Trophoblast cell (in vitro differentiated cells and primary cell): ENCODE data around the gene IL16.

Experiments
- DNase-seq, 2 donors: peaks; one replicate each; pipeline ENCODE4 v3.0.0-alpha.2; 2016
- H2AFZ ChIP-seq: 2 replicates; pipeline ENCODE4 v1.6.1; 2013; ENCODE audit warnings: low read length, moderate library complexity, mild to moderate bottlenecking; ENCODE audit not compliant: insufficient read depth, poor library complexity
- H2AK5ac ChIP-seq: 2 replicates; pipeline ENCODE4 v1.6.1; 2013; ENCODE audit warnings: mild to moderate bottlenecking, low read length
- H2BK120ac ChIP-seq: 2 replicates; pipeline ENCODE4 v1.6.1; 2013; ENCODE audit warnings: low read length, mild to moderate bottlenecking, moderate library complexity; ENCODE audit not compliant: insufficient read depth, poor library complexity
- H2BK12ac ChIP-seq: 2 replicates; pipeline ENCODE4 v1.6.1; 2013; ENCODE audit warnings: mild to moderate bottlenecking, low read length, moderate library complexity
- H2BK5ac ChIP-seq: 2 replicates; pipeline ENCODE4 v1.6.1; 2013; ENCODE audit warnings: low read length, low read depth, moderate library complexity, mild to moderate bottlenecking; ENCODE audit not compliant: poor library complexity
- H3K14ac ChIP-seq: 2 replicates; pipeline ENCODE4 v1.6.1; 2013; ENCODE audit warnings: mild to moderate bottlenecking, low read length
- H3K18ac ChIP-seq: 2 replicates; pipeline ENCODE4 v1.6.1; 2013; ENCODE audit warnings: mild to moderate bottlenecking, low read length
- H3K23ac ChIP-seq: 2 replicates; pipeline ENCODE4 v1.6.1; 2013; ENCODE audit warnings: low read length
- H3K27ac ChIP-seq: 2 replicates; pipeline ENCODE4 v1.5.1; 2013; ENCODE audit warnings: low read depth, mild to moderate bottlenecking, inconsistent platforms, low read length, moderate library complexity
- H3K27me3 ChIP-seq: 2 replicates; pipeline ENCODE4 v1.6.1; 2013; ENCODE audit warnings: inconsistent platforms, mild to moderate bottlenecking, low read length, moderate library complexity; ENCODE audit not compliant: insufficient read depth
- H3K36me3 ChIP-seq, 2 experiments: 1 replicate in 1 of 2; 2 replicates in 1 of 2; pipeline ENCODE4 v1.6.1; 2013; ENCODE audit warnings: low read length in 2 of 2, mild to moderate bottlenecking in 2 of 2, moderate library complexity in 1 of 2; ENCODE audit not compliant: insufficient read depth in 2 of 2, control insufficient read depth in 1 of 2
- H3K4ac ChIP-seq: 2 replicates; pipeline ENCODE4 v1.6.1; 2013; ENCODE audit warnings: low read depth, mild to moderate bottlenecking, low read length, moderate library complexity
- H3K4me1 ChIP-seq, 2 experiments: 1 replicate in 1 of 2; 2 replicates in 1 of 2; pipeline ENCODE4 v1.6.1; 2013; ENCODE audit warnings: low read length in 2 of 2, mild to moderate bottlenecking in 2 of 2, moderate library complexity in 1 of 2; ENCODE audit not compliant: insufficient read depth in 2 of 2, control insufficient read depth in 1 of 2
- H3K4me2 ChIP-seq: 2 replicates; pipeline ENCODE4 v1.6.1; 2013; ENCODE audit warnings: inconsistent platforms, mild to moderate bottlenecking, low read length, moderate library complexity
- H3K4me3 ChIP-seq: 2 replicates; pipeline ENCODE4 v1.5.1; 2013; ENCODE audit warnings: mild to moderate bottlenecking, low read depth, low read length, inconsistent platforms
- H3K79me1 ChIP-seq: one replicate; pipeline ENCODE4 v1.6.1; 2013; ENCODE audit warnings: low read length
- H3K79me2 ChIP-seq: 2 replicates; pipeline ENCODE4 v1.6.1; 2013; ENCODE audit warnings: low read length, mild to moderate bottlenecking; ENCODE audit not compliant: control insufficient read depth, insufficient read depth, poor library complexity
- H3K9ac ChIP-seq: 2 replicates; pipeline ENCODE4 v1.6.1; 2013; ENCODE audit warnings: mild to moderate bottlenecking, low read length
- H3K9me3 ChIP-seq: 2 replicates; pipeline ENCODE4 v1.6.1; 2013; ENCODE audit warnings: low read depth, mild to moderate bottlenecking, control low read depth, inconsistent platforms, low read length; ENCODE audit not compliant: insufficient read depth
- H4K12ac ChIP-seq: 2 replicates; pipeline ENCODE4 v1.6.1; 2013; ENCODE audit warnings: low read depth, mild to moderate bottlenecking, low read length, moderate library complexity
- H4K8ac ChIP-seq: 2 replicates; pipeline ENCODE4 v1.6.1; 2013; ENCODE audit warnings: low read depth, mild to moderate bottlenecking, low read length, moderate library complexity
- H4K91ac ChIP-seq: one replicate; pipeline ENCODE4 v1.6.1; 2013; ENCODE audit warnings: low read depth, mild to moderate bottlenecking, low read length, moderate library complexity
- WGBS: extraction: QIAGEN DNeasy Blood & Tissue Kit; methylation state at CpG from one replicate; pipeline ENCODE4 v1.1.7; 2013; ENCODE audit warnings: missing lambda C conversion rate; ENCODE audit not compliant: insufficient read length, insufficient coverage; ENCODE audit errors: extremely low coverage; 5-methylcytosine and 5-hydroxymethylcytosine counted together

IL16 gene

DNA sequence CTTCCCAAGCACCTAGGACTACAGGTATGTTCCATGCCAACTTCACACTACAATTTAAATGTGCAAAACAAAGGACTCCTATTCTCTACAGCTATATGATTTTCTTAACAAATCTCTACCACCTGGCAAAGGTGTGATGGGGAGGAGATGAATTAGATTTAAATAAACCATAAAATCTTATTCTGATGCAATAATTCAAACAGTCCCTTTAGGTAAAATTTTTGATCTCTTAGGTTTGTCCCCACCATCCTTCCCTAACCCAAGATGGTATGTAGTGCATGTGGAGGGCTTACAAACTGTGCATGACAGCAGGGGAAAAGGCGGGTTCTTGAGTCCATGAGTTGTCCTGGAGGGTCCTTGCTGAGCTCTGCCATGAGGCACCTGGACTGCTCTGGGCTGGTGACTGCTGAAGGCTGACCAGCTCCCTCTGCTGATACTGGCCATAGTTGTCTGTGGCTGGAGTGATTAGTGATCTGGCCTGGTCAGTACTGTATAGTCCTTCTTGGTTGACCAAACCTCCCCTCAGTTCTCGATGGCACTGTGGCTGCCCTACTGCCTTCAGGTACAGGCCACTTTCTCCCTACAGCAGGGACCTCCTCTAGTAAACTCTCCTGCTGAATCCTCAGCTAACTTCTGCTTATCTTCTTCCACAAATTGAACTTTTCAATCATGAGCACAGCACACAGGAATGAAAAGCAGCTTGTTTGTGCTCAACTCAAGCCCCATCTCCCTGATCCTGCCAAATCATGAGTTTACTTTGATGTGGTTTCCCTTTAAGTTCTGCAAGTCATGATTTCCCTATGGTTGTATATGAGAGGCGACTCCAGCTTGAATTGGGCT is 32.5 kb upstream of the IL16 start:
- no peaks in the 10 kb centered on the region for H3K9me3 ChIP-seq
- no peak overlapping the region for H2AFZ ChIP-seq
- no CpG with 5 or more reads among the region's 3 CpGs for WGBS
- no peaks in the 10 kb centered on the region for H3K79me1 ChIP-seq
- no peak overlapping the region for H4K91ac ChIP-seq
- no peaks in the 10 kb centered on the region for H3K4me1 ChIP-seq
- H2BK120ac ChIP-seq: no peak overlapping the region
- no peak overlapping the region for H2BK5ac ChIP-seq
- no peak overlapping the region for H3K27ac ChIP-seq
- no peak overlapping the region for H3K14ac ChIP-seq
- no peaks in the 10 kb centered on the region for H3K27me3 ChIP-seq
- no peak overlapping the region for H4K12ac ChIP-seq
- H3K4me2 ChIP-seq: no peak overlapping the region
- H3K9ac ChIP-seq: no peak overlapping the region
- H3K4me3 ChIP-seq: no peak overlapping the region
- H2AK5ac ChIP-seq: no peak overlapping the region
- H4K8ac ChIP-seq: no peak overlapping the region
- no peaks in the 10 kb centered on the region for H3K79me2 ChIP-seq
- no peaks in the 10 kb centered on the region for H3K36me3 ChIP-seq
- H3K18ac ChIP-seq: no peak overlapping the region
- H2BK12ac ChIP-seq: no peak overlapping the region
- no peak for DNase-seq
- H3K4ac ChIP-seq: no peak overlapping the region
- no peak overlapping the region for H3K23ac ChIP-seq

DNA sequence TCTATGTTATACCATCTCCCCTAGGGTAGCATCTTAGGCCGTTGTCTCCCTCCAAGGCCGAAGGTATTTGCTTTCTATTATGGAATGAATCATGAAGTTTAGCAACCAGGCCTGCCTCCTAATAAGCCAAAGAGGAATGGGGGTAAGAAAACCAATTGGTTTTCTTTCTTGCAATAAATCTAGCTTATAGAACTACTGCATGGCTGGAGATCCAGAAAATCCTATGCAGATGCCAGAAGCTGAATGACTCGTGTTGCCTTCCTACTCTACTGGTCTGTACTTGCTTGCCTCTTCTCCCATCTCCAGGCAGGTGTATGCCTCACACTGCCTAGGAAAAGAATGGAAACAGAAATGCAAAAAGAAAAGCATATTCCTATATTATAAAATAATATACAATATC is 31.1 kb upstream of the IL16 start:
- Histone ChIP-seq H2BK120ac (no peak overlapping the region), H4K8ac (no peak overlapping the region), H3K79me1 (no peaks in the 10 kb centered on the region), H3K4me3 (no peak overlapping the region), H3K14ac (no peak overlapping the region), H2BK12ac (no peak overlapping the region), H3K9ac (no peak overlapping the region), H3K4me1 (no peaks in the 10 kb centered on the region), H4K12ac (no peak overlapping the region), H2BK5ac (no peak overlapping the region), H3K79me2 (no peaks in the 10 kb centered on the region), H3K27me3 (no peaks in the 10 kb centered on the region), H2AK5ac (no peak overlapping the region), H3K23ac (no peak overlapping the region), H3K36me3 (no peaks in the 10 kb centered on the region), H3K18ac (no peak overlapping the region), H3K9me3 (no peaks in the 10 kb centered on the region), H2AFZ (no peak overlapping the region), H3K27ac (no peak overlapping the region), H3K4ac (no peak overlapping the region), H4K91ac (no peak overlapping the region), H3K4me2 (no peak overlapping the region)
- DNase-seq: no peak
- WGBS: no CpG with 5 or more reads among the region's 3 CpGs

DNA sequence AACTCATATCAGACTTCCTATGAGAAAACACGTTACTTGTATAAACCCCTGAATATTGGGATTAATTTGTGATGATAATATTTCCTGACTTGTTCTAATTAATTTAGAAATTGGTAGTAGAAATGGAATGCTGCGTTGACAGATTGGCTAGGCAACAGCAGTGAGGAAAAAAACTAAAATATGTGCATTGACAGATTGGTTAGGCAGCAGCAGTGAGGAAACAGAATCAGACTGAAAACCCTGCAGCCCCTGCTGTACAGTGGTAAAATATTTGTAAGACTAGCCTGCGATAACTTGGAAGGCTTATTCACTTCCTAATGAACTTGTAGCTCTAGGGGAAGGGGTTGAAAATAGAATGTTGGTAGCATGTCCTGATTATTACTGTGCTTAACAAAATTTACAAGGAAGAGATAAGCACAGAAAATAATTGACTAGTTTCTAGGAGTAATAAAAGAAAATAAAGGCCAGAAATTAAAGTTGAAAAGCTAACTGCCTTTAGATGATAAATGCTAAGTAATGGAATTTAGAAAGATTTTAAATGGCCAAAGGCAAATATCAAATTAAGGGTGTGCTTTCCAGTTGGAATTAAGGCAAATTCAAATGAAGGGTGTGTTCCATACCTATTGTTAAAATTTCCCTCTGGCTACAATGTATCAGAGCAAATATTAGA is 29.9 kb upstream of the IL16 start:
- WGBS: no CpG with 5 or more reads among the region's 3 CpGs
- Histone ChIP-seq H3K27me3 (no peaks in the 10 kb centered on the region), H3K36me3 (no peaks in the 10 kb centered on the region)

DNA sequence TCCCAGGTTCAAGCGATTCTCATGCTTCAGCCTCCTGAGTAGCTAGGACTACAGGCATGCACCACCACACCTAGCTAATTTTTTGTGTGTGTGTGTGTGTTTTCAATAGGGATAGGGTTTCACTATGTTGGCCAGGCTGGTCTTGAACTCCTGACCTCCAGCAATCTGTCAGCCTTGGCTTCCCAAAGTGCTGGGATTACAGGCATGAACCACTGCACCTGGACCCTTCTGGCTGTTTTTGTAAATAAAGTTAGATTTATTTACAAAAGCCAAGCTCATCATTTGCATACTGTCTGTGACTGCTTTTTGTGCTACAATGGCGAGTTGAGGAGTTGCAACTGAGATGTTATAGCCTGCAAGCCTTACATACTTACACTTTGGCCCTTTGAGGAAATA is 28.6 kb upstream of the IL16 start:
- WGBS: no CpG with 5 or more reads among the region's 2 CpGs
- Histone ChIP-seq H3K18ac (no peak overlapping the region), H2AK5ac (no peak overlapping the region), H4K91ac (no peak overlapping the region), H3K4ac (no peak overlapping the region), H3K23ac (no peak overlapping the region), H3K79me2 (no peaks in the 10 kb centered on the region), H3K79me1 (no peaks in the 10 kb centered on the region), H3K27me3 (no peaks in the 10 kb centered on the region), H3K36me3 (no peaks in the 10 kb centered on the region), H3K4me1 (no peaks in the 10 kb centered on the region), H2AFZ (no peak overlapping the region), H3K9ac (no peak overlapping the region), H3K9me3 (no peaks in the 10 kb centered on the region), H4K8ac (no peak overlapping the region), H2BK12ac (no peak overlapping the region), H3K27ac (no peak overlapping the region), H2BK120ac (no peak overlapping the region), H3K14ac (no peak overlapping the region), H3K4me2 (no peak overlapping the region), H2BK5ac (no peak overlapping the region), H3K4me3 (no peak overlapping the region), H4K12ac (no peak overlapping the region)
- DNase-seq: no peak

More for the DNA sequence above, 29.9 kb upstream of the IL16 start:
- H2BK120ac ChIP-seq: no peak overlapping the region
- H3K14ac ChIP-seq: no peak overlapping the region
- no peaks in the 10 kb centered on the region for H3K9me3 ChIP-seq
- H3K4me3 ChIP-seq: no peak overlapping the region
- no peak overlapping the region for H4K91ac ChIP-seq
- no peak overlapping the region for H2AK5ac ChIP-seq
- H3K18ac ChIP-seq: no peak overlapping the region
- no peaks in the 10 kb centered on the region for H3K4me1 ChIP-seq
- H3K79me2 ChIP-seq: no peaks in the 10 kb centered on the region
- H3K23ac ChIP-seq: no peak overlapping the region
- H2BK12ac ChIP-seq: no peak overlapping the region
- no peak overlapping the region for H3K9ac ChIP-seq
- no peak overlapping the region for H4K8ac ChIP-seq
- no peak overlapping the region for H3K4me2 ChIP-seq
- H3K4ac ChIP-seq: no peak overlapping the region
- no peak overlapping the region for H3K27ac ChIP-seq
- DNase-seq: no peak
- H3K79me1 ChIP-seq: no peaks in the 10 kb centered on the region
- no peak overlapping the region for H4K12ac ChIP-seq
- no peak overlapping the region for H2BK5ac ChIP-seq
- no peak overlapping the region for H2AFZ ChIP-seq
